ENCODE measurements around the gene DDX49.
"Not testable (repeated sequence)": the region's sequence is repeated elsewhere in the genome, so short reads cannot be mapped to it uniquely, and the experiment has no call there.

Gene DDX49

DNA sequence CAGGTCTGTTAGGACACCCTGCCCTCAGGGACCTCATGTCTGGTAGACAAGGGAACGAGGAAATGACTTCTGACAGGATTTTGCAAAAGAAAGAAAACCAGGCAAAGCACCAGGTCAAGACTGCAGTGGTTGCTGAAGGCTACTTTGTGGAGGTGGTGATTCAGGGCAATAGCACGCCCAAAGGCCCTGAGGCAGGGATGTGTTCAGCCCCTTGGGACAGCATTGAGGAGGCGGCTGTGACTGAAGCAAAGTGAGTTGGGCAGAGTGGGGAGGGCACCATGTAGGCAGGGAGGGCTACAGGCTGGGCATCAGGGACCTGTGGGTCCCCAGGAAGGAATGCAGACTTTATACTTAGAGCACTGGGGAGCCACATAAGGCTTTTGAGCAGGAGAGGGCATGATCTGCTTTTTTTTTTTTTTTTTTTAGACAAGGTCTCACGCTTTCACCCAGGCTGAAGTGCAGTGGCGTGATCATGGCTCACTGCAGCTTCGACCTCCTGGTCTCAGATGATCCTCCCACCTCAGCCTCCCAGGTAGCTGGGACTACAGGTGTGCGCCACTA lies 32.3 kb downstream of the DDX49 start:
- H3K4me3 ChIP-seq (ENCODE audit: control insufficient read depth, low read depth, low read length), result no peak overlapping the region
- peak; percentile 62 for DNase-seq (ENCODE audit: low read depth)
- TF ChIP-seq, protein P1, sequence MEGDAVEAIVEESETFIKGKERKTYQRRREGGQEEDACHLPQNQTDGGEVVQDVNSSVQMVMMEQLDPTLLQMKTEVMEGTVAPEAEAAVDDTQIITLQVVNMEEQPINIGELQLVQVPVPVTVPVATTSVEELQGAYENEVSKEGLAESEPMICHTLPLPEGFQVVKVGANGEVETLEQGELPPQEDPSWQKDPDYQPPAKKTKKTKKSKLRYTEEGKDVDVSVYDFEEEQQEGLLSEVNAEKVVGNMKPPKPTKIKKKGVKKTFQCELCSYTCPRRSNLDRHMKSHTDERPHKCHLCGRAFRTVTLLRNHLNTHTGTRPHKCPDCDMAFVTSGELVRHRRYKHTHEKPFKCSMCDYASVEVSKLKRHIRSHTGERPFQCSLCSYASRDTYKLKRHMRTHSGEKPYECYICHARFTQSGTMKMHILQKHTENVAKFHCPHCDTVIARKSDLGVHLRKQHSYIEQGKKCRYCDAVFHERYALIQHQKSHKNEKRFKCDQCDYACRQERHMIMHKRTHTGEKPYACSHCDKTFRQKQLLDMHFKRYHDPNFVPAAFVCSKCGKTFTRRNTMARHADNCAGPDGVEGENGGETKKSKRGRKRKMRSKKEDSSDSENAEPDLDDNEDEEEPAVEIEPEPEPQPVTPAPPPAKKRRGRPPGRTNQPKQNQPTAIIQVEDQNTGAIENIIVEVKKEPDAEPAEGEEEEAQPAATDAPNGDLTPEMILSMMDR (conservative IDR thresholded peaks at IDR 0.05; ENCODE audit: control insufficient read depth, insufficient read depth, low read depth, low read length), result no peak

DNA sequence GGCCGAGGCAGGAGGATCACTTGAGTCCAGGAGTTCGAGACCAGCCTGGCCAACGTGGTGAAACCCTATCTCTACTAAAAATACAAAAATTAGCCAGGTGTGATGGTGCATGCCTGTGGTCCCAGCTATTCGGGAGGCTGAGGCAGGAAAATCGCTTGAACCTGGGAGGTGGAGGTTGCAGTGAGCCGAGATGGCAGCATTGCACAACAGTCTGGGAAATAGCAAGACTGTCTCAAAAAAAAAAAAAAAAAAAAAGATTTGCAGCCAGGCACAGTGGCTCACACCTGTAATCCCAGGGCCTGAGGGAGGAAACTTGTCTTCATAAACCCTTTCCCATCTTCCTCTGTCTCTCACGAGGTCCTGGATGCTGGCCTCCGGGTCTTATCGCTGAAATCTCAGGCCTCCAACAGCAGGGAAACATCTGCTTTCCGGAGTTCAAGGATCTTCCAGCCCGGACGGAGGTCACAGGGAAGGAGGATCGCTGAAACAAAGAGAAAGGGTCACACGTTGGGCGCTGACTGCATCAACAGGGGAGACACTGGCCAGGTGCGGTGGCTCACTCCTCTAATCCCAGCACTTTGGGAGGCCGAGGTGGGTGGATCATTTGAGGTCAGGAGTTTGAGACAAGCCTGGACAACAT lies 33.0 kb downstream of the DDX49 start:
- not testable (repeated sequence) for DNase-seq (ENCODE audit: low read depth); H3K4me3 ChIP-seq (ENCODE audit: control insufficient read depth, low read depth, low read length)

DNA sequence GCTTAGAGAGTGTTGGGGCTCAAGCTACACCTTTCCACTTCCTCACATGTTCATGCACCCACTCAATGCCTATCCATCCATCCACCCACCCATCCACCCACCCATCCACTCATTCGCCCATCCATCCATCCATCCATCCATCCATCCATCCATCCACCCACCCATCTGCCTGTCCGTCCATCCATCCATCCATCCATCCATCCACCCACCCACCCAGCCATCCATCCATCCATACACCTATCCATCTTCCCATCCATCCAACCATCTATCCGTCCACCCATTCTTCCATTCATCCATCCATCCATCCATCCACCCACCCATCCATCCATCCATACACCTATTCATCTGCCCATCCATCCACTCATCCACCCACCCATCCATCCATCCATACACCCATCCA lies 34.6 kb downstream of the DDX49 start:
- TF ChIP-seq, protein P1 (conservative IDR thresholded peaks at IDR 0.05; ENCODE audit: control insufficient read depth, insufficient read depth, low read depth, low read length), result no peak

DNA sequence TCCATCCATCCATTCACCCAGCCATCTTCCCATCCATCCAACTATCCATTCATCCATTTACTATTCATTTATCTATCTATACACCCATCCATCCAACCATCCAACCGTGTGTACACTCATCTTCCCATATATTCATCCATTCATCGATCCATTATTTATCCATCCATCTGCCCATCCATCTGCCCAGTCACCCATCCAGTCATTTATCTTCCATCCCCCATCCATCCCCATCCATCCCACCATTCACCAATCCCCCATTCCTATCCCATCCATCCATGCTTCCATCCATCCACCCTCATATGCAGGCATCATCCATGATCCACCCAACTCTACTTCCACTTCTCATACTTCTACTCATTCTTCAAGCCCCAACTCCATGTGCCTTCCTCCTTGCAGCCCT lies 35.5 kb downstream of the DDX49 start:
- TF ChIP-seq, protein P1 (conservative IDR thresholded peaks at IDR 0.05; ENCODE audit: control insufficient read depth, insufficient read depth, low read depth, low read length), result no peak
- no peak overlapping the region for H3K4me3 ChIP-seq (ENCODE audit: control insufficient read depth, low read depth, low read length)
- DNase-seq (ENCODE audit: low read depth), result no peak

More for the DNA sequence above, 34.6 kb downstream of the DDX49 start:
- no peak for DNase-seq (ENCODE audit: low read depth)
- H3K4me3 ChIP-seq (ENCODE audit: control insufficient read depth, low read depth, low read length), result no peak overlapping the region

DNA sequence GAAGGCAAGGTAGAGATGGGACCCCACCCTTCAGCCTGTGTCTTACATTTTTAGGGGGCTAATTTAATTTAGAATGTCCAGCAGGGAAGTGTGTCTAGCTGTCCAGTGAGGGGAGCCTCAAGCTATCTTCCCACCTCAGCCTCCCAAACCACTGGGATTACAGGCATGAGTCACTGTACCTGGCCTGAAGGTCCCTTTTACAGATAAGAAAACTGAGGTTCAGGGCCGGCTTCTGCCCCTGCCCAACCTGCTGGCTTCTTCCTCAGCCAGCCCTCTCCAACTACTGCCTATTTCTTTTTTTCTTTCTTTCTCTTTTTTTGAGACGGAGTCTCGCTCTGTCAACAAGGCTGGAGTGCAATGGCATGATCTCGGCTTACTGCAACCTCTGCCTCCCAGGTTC lies 40.9 kb downstream of the DDX49 start:
- no peak for DNase-seq (ENCODE audit: low read depth)
- H3K4me3 ChIP-seq (ENCODE audit: control insufficient read depth, low read depth, low read length), result no peak overlapping the region
- TF ChIP-seq, protein P1 (conservative IDR thresholded peaks at IDR 0.05; ENCODE audit: control insufficient read depth, insufficient read depth, low read depth, low read length), result no peak

DNA sequence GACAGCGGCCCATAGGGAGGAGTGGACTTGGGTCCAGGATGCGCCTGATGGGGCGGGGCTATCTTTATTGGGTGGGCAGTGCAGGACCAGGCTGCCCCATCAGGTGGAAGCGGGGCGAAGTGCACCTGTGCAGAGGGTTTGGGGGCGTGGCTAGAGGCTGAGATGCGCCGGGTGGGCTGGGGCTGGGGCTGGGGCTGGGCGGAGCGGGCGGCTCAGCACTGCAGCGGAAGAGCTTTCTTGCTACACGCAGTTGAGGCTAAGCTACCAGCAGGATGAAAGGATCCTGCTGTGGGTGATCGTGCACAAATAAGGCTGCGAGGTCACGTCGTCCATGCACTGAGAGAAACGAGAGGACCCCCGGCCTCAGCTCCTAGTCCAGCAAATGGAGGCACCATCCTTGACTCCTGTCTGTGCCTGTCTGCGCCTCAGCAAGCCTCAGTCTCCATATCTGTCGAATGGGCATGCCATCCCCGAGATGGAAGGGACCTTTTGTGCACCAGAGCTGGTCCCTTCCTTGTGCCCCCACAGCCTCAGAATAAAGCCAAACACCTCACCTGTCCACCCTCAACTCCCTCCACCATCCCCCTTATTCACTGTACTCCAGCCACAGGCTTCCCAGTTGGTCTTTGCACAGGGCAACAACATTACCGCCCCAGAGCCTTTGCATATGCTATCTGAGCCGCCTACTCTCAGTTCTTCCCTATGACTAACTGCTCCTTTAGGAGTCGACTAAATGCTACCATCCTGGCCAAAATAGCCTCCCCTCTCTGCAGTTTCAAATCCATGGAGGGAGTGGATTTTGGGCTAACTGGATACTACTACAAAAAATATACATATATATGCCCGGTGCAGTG lies 42.5 kb downstream of the DDX49 start:
- DNase-seq (ENCODE audit: low read depth), result no peak
- TF ChIP-seq, protein P1 (conservative IDR thresholded peaks at IDR 0.05; ENCODE audit: control insufficient read depth, insufficient read depth, low read depth, low read length), result no peak
- no peak overlapping the region for H3K4me3 ChIP-seq (ENCODE audit: control insufficient read depth, low read depth, low read length)

DNA sequence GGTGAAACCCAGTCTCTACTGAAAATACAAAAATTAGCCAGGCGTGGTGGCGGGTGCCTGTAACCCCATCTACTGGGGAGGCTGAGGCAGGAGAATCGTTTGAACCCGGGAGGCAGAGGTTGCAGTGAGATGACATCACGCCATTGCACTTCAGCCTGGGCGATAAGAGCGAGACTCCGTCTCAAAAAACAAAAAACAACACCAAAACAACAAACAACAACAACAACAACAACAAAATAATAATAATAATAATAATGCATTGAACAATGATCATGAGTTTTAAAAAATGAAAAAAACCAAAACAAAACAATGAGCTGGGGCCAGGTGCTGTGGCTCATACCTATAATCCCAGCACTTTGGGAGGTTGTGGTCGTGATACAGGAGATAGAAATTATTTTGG lies 44.6 kb downstream of the DDX49 start:
- no peak overlapping the region for H3K4me3 ChIP-seq (ENCODE audit: control insufficient read depth, low read depth, low read length)
- DNase-seq (ENCODE audit: low read depth), result no peak
- TF ChIP-seq, protein P1 (conservative IDR thresholded peaks at IDR 0.05; ENCODE audit: control insufficient read depth, insufficient read depth, low read depth, low read length), result no peak
